Suprapubic skin (tissue), 3 donors: ENCODE data around the gene IFI44.

Experiments
- POLR2AphosphoS5 ChIP-seq, 3 donors: sonication (generic); formaldehyde crosslinking; IDR thresholded peaks; one replicate each; pipeline ENCODE4 v1.6.1; 2017; ENCODE audit warnings: antibody characterized with exemption in 3 of 3
- TF ChIP-seq, protein P1 (sequence below), 2 donors: fragments of 200-600 bp in 1 of 2; fragments of 450-650 bp in 1 of 2; sonication (generic) in 1 of 2; IDR thresholded peaks; one replicate each; pipeline ENCODE4 v1.5.1; 2016 to 2019; ENCODE audit warnings: antibody characterized with exemption in 2 of 2, mild to moderate bottlenecking in 1 of 2, moderate library complexity in 1 of 2

DNA sequence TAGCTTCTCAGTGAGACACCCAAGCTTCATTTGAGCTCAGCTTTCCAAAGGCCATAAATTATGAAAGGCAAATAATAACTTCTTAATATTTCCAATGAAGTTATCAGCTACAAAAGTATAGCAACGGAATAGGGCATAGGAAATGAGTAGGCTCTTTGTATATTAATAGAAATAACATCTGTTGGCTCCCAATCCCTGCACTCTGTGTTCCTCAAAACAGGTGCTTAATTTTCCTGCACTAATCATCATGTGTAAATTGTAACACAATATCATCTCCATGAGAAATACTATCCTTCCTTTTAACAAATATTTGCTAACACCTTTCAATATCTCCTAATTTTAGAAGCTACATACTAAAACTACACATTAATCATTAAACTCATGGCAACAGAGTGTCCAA lies 48.6 kb upstream of the IFI44 start:
- TF ChIP-seq POLR2AphosphoS5 (IDR thresholded peaks at IDR 0.05): no peak
- TF ChIP-seq, protein P1, sequence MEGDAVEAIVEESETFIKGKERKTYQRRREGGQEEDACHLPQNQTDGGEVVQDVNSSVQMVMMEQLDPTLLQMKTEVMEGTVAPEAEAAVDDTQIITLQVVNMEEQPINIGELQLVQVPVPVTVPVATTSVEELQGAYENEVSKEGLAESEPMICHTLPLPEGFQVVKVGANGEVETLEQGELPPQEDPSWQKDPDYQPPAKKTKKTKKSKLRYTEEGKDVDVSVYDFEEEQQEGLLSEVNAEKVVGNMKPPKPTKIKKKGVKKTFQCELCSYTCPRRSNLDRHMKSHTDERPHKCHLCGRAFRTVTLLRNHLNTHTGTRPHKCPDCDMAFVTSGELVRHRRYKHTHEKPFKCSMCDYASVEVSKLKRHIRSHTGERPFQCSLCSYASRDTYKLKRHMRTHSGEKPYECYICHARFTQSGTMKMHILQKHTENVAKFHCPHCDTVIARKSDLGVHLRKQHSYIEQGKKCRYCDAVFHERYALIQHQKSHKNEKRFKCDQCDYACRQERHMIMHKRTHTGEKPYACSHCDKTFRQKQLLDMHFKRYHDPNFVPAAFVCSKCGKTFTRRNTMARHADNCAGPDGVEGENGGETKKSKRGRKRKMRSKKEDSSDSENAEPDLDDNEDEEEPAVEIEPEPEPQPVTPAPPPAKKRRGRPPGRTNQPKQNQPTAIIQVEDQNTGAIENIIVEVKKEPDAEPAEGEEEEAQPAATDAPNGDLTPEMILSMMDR (IDR thresholded peaks at IDR 0.05): no peak
